ENCODE results near the gene THAP6. TPM values are rescaled to one million over a fixed set of nuclear protein-coding genes. Genes with fewer than 3 reads are reported as not detected.

THAP6 gene
- total RNA-seq, 1 experiment from 2014 or later: 17.8 TPM

- H3K4me3 ChIP-seq (ENCODE audit: low read length): no peak overlapping the region
- no peaks in the 10 kb centered on the region for H3K36me3 ChIP-seq (ENCODE audit: insufficient read depth, low read length)
- H3K9me3 ChIP-seq (ENCODE audit: low read length): no peaks in the 10 kb centered on the region
- no peak overlapping the region for H3K9ac ChIP-seq (ENCODE audit: low read length)
- DNase-seq: no peak
- H2AFZ ChIP-seq (ENCODE audit: low read length): no peak overlapping the region
- no peaks in the 10 kb centered on the region for H3K79me2 ChIP-seq (ENCODE audit: low read length)
- no peaks in the 10 kb centered on the region for H3K4me1 ChIP-seq (ENCODE audit: low read length)
- no peaks in the 10 kb centered on the region for H4K20me1 ChIP-seq (ENCODE audit: insufficient read depth, low read depth, low read length)
- no peaks in the 10 kb centered on the region for H3K9me2 ChIP-seq (replicated peaks; ENCODE audit: insufficient read depth, low read length)
- H3K4me2 ChIP-seq (ENCODE audit: low read depth, low read length, poor library complexity, severe bottlenecking): no peak overlapping the region
- H3K27ac ChIP-seq (ENCODE audit: low read length): no peak overlapping the region
- H3K27me3 ChIP-seq (ENCODE audit: low read length): no peaks in the 10 kb centered on the region
These were observed 31.3 kb downstream of the THAP6 start for GRCh38 chr4:75545526-75545925.

GRCh38 chr4:75547647-75548387 is 33.5 kb downstream of the THAP6 start:
- Histone ChIP-seq H3K4me2 (ENCODE audit: low read depth, low read length, poor library complexity, severe bottlenecking) (no peak overlapping the region), H3K9ac (ENCODE audit: low read length) (no peak overlapping the region)

GRCh38 chr4:75549019-75549418 is 34.7 kb downstream of the THAP6 start:
- H3K27me3 ChIP-seq (ENCODE audit: low read length): no peaks in the 10 kb centered on the region
- no peaks in the 10 kb centered on the region for H4K20me1 ChIP-seq (ENCODE audit: insufficient read depth, low read depth, low read length)
- H3K4me1 ChIP-seq (ENCODE audit: low read length): no peaks in the 10 kb centered on the region
- no peaks in the 10 kb centered on the region for H3K9me2 ChIP-seq (replicated peaks; ENCODE audit: insufficient read depth, low read length)
- DNase-seq: no peak
- H3K36me3 ChIP-seq (ENCODE audit: insufficient read depth, low read length): no peaks in the 10 kb centered on the region
- no peaks in the 10 kb centered on the region for H3K9me3 ChIP-seq (ENCODE audit: low read length)
- H3K79me2 ChIP-seq (ENCODE audit: low read length): no peaks in the 10 kb centered on the region
- no peak overlapping the region for H3K9ac ChIP-seq (ENCODE audit: low read length)
- no peak overlapping the region for H3K4me2 ChIP-seq (ENCODE audit: low read depth, low read length, poor library complexity, severe bottlenecking)
- H3K4me3 ChIP-seq (ENCODE audit: low read length): no peak overlapping the region
- H2AFZ ChIP-seq (ENCODE audit: low read length): no peak overlapping the region
- no peak overlapping the region for H3K27ac ChIP-seq (ENCODE audit: low read length)

More at GRCh38 chr4:75547647-75548387, 33.5 kb downstream of the THAP6 start:
- no peaks in the 10 kb centered on the region for H3K9me2 ChIP-seq (replicated peaks; ENCODE audit: insufficient read depth, low read length)
- no peaks in the 10 kb centered on the region for H3K4me1 ChIP-seq (ENCODE audit: low read length)
- H3K27ac ChIP-seq (ENCODE audit: low read length): no peak overlapping the region
- H3K27me3 ChIP-seq (ENCODE audit: low read length): no peaks in the 10 kb centered on the region
- H3K9me3 ChIP-seq (ENCODE audit: low read length): no peaks in the 10 kb centered on the region
- no peaks in the 10 kb centered on the region for H3K36me3 ChIP-seq (ENCODE audit: insufficient read depth, low read length)
- H2AFZ ChIP-seq (ENCODE audit: low read length): no peak overlapping the region
- DNase-seq: no peak
- H3K4me3 ChIP-seq (ENCODE audit: low read length): no peak overlapping the region
- H3K79me2 ChIP-seq (ENCODE audit: low read length): no peaks in the 10 kb centered on the region
- H4K20me1 ChIP-seq (ENCODE audit: insufficient read depth, low read depth, low read length): no peaks in the 10 kb centered on the region

DNA sequence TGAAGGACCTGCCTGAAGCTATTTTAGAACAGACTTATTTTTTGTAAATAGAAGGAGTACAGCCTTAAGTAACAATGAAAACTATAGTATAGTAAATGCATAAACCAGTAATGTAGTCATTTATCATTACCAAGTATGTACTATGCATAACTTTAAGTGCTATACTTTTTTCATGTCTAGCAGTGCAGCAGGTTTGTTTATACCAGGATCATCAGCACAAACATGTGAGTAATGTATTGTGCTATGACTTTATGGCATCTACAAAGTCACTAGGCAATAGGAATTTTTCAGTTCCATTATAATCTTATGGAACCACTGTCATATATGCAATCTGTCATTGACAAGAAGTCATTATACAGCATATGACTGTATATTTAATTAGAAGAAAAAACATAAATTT is 38.2 kb downstream of the THAP6 start:
- Histone ChIP-seq H3K9me2 (replicated peaks; ENCODE audit: insufficient read depth, low read length) (no peaks in the 10 kb centered on the region), H3K9ac (ENCODE audit: low read length) (no peak overlapping the region), H3K4me2 (ENCODE audit: low read depth, low read length, poor library complexity, severe bottlenecking) (no peak overlapping the region), H3K4me3 (ENCODE audit: low read length) (no peak overlapping the region), H4K20me1 (ENCODE audit: insufficient read depth, low read depth, low read length) (no peaks in the 10 kb centered on the region), H3K36me3 (ENCODE audit: insufficient read depth, low read length) (no peaks in the 10 kb centered on the region), H3K27ac (ENCODE audit: low read length) (no peak overlapping the region), H3K4me1 (ENCODE audit: low read length) (peaks cover 14% of the 10 kb centered on the region), H2AFZ (ENCODE audit: low read length) (no peak overlapping the region), H3K27me3 (ENCODE audit: low read length) (no peaks in the 10 kb centered on the region), H3K9me3 (ENCODE audit: low read length) (no peaks in the 10 kb centered on the region), H3K79me2 (ENCODE audit: low read length) (no peaks in the 10 kb centered on the region)
- DNase-seq: no peak

- peak within 1 kb of the TSS; percentile 36; the same call in 1 of the 2 replicates for H2AFZ ChIP-seq (ENCODE audit: low read length)
- H3K27ac ChIP-seq (ENCODE audit: low read length): no peak within 1 kb of the TSS
- H3K36me3 ChIP-seq (ENCODE audit: insufficient read depth, low read length): no peaks in the 10 kb centered on the region
- peak; percentile 75 for DNase-seq
- H3K27me3 ChIP-seq (ENCODE audit: low read length): no peaks in the 10 kb centered on the region
- no peaks in the 10 kb centered on the region for H4K20me1 ChIP-seq (ENCODE audit: insufficient read depth, low read depth, low read length)
- H3K4me3 ChIP-seq (ENCODE audit: low read length): peak within 1 kb of the TSS; percentile 15; the same call in 1 of the 2 replicates
- H3K9ac ChIP-seq (ENCODE audit: low read length): peak within 1 kb of the TSS; percentile 24; the same call in 1 of the 2 replicates
- H3K79me2 ChIP-seq (ENCODE audit: low read length): no peaks in the 10 kb centered on the region
- peaks cover 14% of the 10 kb centered on the region for H3K4me1 ChIP-seq (ENCODE audit: low read length)
- H3K9me2 ChIP-seq (replicated peaks; ENCODE audit: insufficient read depth, low read length): no peaks in the 10 kb centered on the region
- peak within 1 kb of the TSS; percentile 53 for H3K4me2 ChIP-seq (ENCODE audit: low read depth, low read length, poor library complexity, severe bottlenecking)
- H3K9me3 ChIP-seq (ENCODE audit: low read length): no peaks in the 10 kb centered on the region
These were observed 41.3 kb downstream of the THAP6 start, which contains the start of gene ODAPH for GRCh38 chr4:75555294-75556164. Gene ODAPH (plus strand): TSS chr4:75556066. CDS start chr4:75556083, 17 bp downstream.

DNA sequence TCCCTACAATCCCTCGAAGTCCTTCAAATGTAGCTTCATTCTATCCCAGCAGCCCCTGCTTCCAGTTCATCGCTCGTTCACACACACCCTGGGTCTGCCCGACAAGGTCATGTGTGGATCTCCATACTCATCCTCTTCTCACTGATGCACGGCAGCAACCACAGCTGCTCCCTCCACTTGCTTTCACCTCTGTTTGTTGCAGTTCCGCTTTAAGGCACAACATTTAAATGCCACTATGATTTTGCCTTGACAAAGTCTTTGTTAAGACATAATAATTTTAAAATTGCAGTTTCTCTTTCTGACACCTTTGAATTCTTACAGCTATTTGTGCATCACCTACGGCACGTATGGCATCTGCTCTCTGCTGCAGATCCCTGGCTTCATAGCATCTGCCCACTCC is 43.4 kb downstream of the THAP6 start:
- H4K20me1 ChIP-seq (ENCODE audit: insufficient read depth, low read depth, low read length): no peaks in the 10 kb centered on the region
- no peak overlapping the region for H3K4me3 ChIP-seq (ENCODE audit: low read length)
- no peak overlapping the region for H2AFZ ChIP-seq (ENCODE audit: low read length)
- no peak for DNase-seq
- H3K9me2 ChIP-seq (replicated peaks; ENCODE audit: insufficient read depth, low read length): no peaks in the 10 kb centered on the region
- H3K4me2 ChIP-seq (ENCODE audit: low read depth, low read length, poor library complexity, severe bottlenecking): no peak overlapping the region
- no peaks in the 10 kb centered on the region for H3K36me3 ChIP-seq (ENCODE audit: insufficient read depth, low read length)
- no peaks in the 10 kb centered on the region for H3K27me3 ChIP-seq (ENCODE audit: low read length)
- peaks cover 14% of the 10 kb centered on the region for H3K4me1 ChIP-seq (ENCODE audit: low read length)
- no peak overlapping the region for H3K27ac ChIP-seq (ENCODE audit: low read length)
- H3K79me2 ChIP-seq (ENCODE audit: low read length): no peaks in the 10 kb centered on the region
- no peaks in the 10 kb centered on the region for H3K9me3 ChIP-seq (ENCODE audit: low read length)
- no peak overlapping the region for H3K9ac ChIP-seq (ENCODE audit: low read length)

DNA sequence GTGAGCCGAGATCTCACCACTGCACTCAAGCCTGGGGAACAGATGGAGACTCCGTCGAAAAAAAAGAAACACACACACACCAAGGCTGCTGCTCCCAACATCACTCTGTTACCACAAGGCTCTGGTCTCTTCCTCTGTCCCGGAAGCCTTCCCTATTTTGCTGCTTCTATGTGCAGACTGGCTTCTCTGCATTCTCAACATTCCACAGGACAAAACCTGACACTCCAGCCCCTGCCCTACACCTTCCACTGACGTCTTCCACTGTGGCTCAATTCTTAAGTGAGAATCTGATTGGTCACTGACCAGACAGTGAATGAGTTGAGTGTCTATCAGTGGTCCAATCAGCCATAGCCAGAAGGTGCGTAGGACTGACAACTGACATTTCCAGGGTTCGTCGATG is 47.5 kb downstream of the THAP6 start:
- Histone ChIP-seq H3K9me3 (ENCODE audit: low read length) (no peaks in the 10 kb centered on the region), H3K4me3 (ENCODE audit: low read length) (no peak overlapping the region), H3K27ac (ENCODE audit: low read length) (no peak overlapping the region), H3K9me2 (replicated peaks; ENCODE audit: insufficient read depth, low read length) (no peaks in the 10 kb centered on the region), H3K27me3 (ENCODE audit: low read length) (no peaks in the 10 kb centered on the region), H2AFZ (ENCODE audit: low read length) (no peak overlapping the region), H3K4me2 (ENCODE audit: low read depth, low read length, poor library complexity, severe bottlenecking) (no peak overlapping the region), H3K9ac (ENCODE audit: low read length) (no peak overlapping the region), H3K36me3 (ENCODE audit: insufficient read depth, low read length) (no peaks in the 10 kb centered on the region), H3K4me1 (ENCODE audit: low read length) (no peaks in the 10 kb centered on the region), H3K79me2 (ENCODE audit: low read length) (no peaks in the 10 kb centered on the region), H4K20me1 (ENCODE audit: insufficient read depth, low read depth, low read length) (no peaks in the 10 kb centered on the region)
- DNase-seq: no peak

GRCh38 chr4:75564023-75564422 is 49.8 kb downstream of the THAP6 start:
- Histone ChIP-seq H3K4me3 (ENCODE audit: low read length) (no peak overlapping the region), H3K9ac (ENCODE audit: low read length) (no peak overlapping the region), H3K9me2 (replicated peaks; ENCODE audit: insufficient read depth, low read length) (no peaks in the 10 kb centered on the region), H3K79me2 (ENCODE audit: low read length) (no peaks in the 10 kb centered on the region), H3K27me3 (ENCODE audit: low read length) (no peaks in the 10 kb centered on the region), H2AFZ (ENCODE audit: low read length) (no peak overlapping the region), H3K27ac (ENCODE audit: low read length) (no peak overlapping the region), H3K36me3 (ENCODE audit: insufficient read depth, low read length) (no peaks in the 10 kb centered on the region), H3K4me1 (ENCODE audit: low read length) (no peaks in the 10 kb centered on the region), H3K9me3 (ENCODE audit: low read length) (no peaks in the 10 kb centered on the region), H3K4me2 (ENCODE audit: low read depth, low read length, poor library complexity, severe bottlenecking) (no peak overlapping the region), H4K20me1 (ENCODE audit: insufficient read depth, low read depth, low read length) (no peaks in the 10 kb centered on the region)
- no peak for DNase-seq

Data from Karpas-422 (cell line).